ENCODE data around the gene ORMDL3.

Gene ORMDL3

GRCh38 chr17:39969375-39969774 lies 42.0 kb upstream of the ORMDL3 start:
- TF ChIP-seq CTCF (IDR thresholded peaks at IDR 0.05) = no peak

GRCh38 chr17:39968761-39969160 lies 41.4 kb upstream of the ORMDL3 start:
- no peak for TF ChIP-seq CTCF (IDR thresholded peaks at IDR 0.05)

- TF ChIP-seq CTCF (IDR thresholded peaks at IDR 0.05) = no peak
Observed at GRCh38 chr17:39966771-39967170, 39.4 kb upstream of the ORMDL3 start.

GRCh38 chr17:39965017-39965699 lies 37.8 kb upstream of the ORMDL3 start:
- no peak for TF ChIP-seq CTCF (IDR thresholded peaks at IDR 0.05)

- TF ChIP-seq CTCF (IDR thresholded peaks at IDR 0.05) = no peak
Observed at GRCh38 chr17:39963829-39964228, 36.4 kb upstream of the ORMDL3 start.

- TF ChIP-seq CTCF (IDR thresholded peaks at IDR 0.05) = no peak
Observed at GRCh38 chr17:39962642-39963220, 35.3 kb upstream of the ORMDL3 start, which contains the start of gene GSDMA. GSDMA (plus strand) TSS chr17:39963004; CDS start chr17:39965688, 2,684 bp downstream.

GRCh38 chr17:39960524-39961041 lies 33.2 kb upstream of the ORMDL3 start:
- TF ChIP-seq CTCF (IDR thresholded peaks at IDR 0.05) = no peak

All from LNCAP (cell line).